Measurements from ENCODE around the gene GRIK3.

The GRIK3 gene

GRCh38 chr1:36807262-36807661 lies 227.1 kb downstream of the GRIK3 start:
- DNase-seq = no peak

- no peak for DNase-seq
Measured at GRCh38 chr1:36805979-36806640, 228.2 kb downstream of the GRIK3 start.

GRCh38 chr1:36804669-36805314 lies 229.5 kb downstream of the GRIK3 start:
- no peak for DNase-seq

DNA sequence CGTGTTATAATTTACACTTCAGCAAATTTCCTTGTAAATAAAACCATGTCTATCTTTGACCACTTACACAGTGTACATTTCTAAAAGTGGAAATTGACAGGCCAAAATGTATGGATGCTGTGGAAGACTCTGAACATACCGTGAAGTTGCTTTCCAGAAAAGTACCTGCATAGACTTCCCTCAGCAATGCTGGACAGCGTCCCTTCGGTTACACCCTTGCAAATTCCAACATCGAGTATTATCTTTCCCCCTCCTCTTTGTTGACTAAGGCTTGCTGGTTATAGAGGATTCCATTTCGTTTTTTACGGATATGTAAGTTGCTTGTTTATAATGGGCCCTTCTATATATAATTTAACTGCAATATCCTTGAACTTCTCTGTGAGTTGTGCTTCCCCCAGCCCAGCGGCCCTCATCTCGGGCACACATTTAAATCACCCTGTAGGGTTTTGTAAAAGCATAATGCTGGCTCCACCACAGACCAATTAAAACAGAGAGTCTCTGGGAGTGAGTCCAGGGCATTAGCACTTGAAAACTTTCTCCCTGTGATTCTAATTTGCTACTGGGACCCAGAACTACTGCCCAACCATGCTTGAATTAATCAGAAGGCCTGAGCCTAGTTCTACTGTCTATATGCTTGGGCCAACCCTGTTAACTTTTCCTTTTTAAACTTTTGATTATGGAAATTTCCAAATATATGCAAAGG lies 230.3 kb downstream of the GRIK3 start:
- DNase-seq = no peak

- no peak for DNase-seq
Measured at GRCh38 chr1:36802018-36802417, 232.3 kb downstream of the GRIK3 start.

DNA sequence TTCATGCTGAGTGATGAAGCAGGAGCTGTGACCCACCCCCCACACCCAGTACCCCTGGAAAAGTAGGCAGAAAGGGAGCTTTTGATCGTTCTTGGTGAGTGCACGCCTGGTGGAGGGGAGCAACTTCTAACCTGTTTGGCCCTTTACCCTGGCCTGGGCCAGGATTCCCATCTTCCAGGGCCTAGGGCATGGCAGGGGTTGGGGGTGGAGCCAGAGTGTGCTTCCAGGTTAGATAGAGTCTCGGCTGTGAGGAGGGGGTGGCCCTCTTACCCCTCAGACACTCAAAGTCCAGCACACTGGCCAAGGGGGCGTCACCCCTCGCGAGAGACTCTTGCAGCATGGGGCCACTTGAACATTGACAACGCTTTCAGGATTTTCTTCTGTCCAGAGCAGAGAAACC lies 236.6 kb downstream of the GRIK3 start:
- DNase-seq = no peak

DNA sequence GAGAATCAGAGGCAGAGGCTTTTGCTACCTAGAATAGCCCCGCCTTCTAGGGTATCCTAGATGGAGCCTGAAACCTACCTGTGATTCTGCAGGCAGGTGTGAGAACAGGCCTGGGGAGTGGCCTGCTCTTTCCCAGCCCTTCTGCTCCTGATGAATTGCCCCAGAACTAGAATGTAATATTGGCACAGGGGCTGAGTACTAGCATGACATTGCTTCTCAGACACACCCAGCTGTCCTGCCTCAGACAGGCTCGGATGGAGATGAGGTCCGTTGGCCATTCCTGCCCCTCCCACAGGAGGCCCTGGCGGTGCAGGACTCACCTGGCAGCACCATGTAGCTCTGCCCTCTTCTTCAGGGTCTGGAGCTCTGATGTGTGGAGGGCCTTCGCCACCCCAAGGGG lies 237.6 kb downstream of the GRIK3 start:
- DNase-seq = no peak

- no peak for DNase-seq
Measured at GRCh38 chr1:36796106-36796590, 238.2 kb downstream of the GRIK3 start.

DNA sequence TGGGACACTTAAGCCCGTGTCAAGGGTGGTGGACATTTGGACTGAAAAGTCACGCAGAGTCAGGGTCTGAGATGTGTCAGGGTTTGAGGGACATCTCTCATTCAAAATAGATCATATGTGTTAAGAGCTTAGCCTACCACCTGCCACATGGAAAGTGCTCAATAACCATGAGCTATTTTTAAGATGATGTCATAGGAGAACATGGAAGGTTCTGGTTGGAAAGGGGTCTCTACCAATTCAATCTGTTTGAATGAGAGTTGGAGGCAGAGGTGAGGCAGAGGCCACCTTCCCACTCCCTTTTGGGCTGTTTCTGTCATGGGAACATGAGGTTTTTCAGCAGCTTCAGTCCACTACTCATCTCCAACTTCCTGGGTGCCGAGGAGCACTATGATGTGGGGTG lies 239.9 kb downstream of the GRIK3 start:
- DNase-seq = no peak

DNA sequence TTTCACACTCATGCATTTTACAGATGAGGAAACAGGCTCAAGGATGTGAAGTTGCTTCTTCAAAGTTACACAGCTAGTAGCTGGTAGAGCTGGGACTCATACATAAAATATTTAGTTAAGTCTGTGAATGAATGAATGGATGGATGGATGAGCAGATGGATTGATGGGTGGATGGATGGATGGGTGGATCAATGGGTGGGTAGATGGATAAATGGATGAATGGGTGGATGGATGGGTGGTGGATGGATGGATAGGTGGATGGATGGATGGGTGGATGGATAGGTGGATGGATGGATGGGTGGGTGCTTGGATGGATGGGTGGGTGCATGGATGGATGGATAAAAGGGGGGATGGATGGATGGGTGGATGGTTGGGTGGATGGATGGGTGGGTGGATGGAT lies 240.9 kb downstream of the GRIK3 start:
- DNase-seq = no peak

DNA sequence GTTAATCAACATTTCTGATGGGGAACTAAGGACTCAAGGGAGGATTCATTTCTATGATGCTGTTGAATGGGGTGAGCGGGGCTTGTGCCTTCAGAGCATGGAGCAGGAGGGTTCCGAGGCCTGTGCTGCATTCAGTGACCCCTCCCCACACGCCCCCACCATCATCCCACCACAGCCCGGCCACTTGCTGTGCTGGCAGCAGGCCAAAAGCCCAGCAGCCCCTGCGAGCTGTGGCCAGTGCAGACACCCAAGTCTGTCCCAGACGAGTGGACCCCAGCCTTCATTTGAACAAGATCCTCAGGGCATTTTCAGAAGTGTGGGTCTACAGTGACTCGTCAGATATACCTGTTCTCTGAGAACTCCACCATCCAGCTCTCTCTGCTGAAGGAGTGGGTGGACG lies 242.0 kb downstream of the GRIK3 start:
- DNase-seq = no peak

DNA sequence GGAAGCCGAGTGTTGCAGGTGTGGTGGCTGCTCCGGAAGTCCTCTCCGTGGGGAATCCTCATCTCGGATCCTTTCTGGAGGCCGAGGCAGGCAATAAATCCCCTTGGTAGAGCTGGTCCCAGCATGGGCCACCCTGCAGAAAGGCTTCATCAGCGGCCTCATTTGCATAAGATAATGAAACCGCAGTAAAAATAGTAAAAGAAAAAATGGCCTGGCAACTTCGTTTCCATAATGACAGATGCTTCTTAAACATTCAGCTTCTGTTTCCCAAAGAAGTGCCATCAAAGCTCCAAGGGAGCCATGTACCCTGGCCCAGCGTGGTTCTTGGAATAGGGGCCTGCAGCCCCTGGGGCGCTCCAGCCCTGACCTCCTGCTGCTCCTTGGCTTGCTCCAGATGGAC lies 244.1 kb downstream of the GRIK3 start:
- DNase-seq = no peak

DNA sequence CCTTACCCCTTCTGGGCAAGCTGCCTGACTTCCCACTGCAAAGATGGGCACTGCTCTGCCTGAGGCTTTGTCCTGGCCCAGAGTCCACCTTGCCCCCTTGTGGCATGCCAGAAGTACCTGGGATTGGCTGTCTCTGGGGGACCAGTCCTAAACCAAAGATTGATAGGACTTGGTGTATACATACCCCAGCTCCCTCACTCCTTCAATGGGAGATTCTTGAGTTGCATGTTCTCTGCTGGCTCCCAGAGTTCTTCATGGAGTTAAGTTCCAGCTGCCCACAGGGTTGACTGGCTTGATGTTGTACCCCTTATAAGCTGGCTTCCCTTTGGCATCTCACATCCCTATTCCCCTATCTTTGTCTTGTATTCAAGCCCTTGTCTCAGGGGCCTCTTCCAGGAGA lies 244.8 kb downstream of the GRIK3 start:
- no peak for DNase-seq

DNA sequence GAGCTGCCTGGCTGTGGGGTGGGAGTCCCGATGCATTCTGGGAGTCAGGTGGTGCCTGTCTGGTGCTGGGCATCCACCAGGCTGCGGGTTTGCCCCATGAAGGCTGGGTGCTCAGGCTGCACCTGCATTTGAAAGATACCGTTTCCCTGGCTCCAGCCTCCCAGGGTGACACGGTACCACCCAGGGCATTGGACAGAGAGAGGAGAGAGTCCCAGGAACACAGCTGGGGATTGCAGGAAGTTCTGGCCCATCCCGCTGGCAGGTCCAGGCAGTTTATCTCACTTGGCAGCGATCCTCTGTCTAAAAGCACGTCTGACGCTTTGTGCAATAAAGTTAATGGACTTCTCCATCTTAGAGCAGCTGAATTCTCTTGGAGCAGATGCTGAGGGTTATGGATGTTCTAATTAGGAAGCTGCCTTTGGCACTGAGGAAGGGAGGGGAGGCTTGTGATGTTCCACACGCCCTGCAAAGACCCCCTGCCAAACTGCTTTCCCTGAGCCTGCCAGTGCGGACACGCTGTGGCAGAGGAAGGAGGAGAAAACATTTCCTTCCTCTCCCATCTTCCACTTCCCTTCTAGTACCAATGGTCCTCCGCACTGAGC lies 246.9 kb downstream of the GRIK3 start:
- no peak for DNase-seq

- no peak for DNase-seq
Measured at GRCh38 chr1:36786425-36786824, 247.9 kb downstream of the GRIK3 start.

DNA sequence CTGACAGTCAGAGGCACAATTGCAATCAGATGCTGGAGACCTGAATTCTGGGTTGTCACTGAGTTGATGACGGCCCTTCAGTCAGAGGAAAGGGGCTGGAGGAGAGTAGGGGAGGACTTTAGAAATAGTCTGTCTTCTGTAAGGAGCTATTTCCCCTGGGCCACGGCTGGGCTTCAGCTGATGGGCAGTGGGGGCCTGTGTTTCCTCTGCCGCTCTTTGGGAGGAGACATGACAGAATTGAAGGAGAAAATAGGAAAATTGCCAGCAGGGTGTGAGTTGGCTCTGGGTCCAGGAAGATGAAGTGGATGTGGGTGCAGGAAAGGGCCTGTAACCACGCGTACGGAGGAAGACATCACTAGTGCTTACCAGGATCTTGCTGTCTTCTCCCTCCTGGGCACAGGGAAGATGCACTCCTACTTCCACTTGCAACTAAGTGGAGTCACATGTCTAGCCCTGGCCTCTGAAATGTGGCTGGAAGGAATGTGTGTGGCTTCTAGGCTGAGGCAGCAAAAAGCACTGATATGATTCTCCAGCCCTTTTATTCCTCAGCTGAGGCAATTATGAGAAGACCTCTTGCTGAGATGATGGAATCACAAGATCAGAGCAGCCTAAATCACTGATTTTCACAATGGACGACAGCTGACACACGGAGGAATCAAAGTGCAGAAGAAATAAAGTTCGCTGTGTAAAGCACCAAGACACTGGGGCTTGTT lies 250.0 kb downstream of the GRIK3 start:
- no peak for DNase-seq

DNA sequence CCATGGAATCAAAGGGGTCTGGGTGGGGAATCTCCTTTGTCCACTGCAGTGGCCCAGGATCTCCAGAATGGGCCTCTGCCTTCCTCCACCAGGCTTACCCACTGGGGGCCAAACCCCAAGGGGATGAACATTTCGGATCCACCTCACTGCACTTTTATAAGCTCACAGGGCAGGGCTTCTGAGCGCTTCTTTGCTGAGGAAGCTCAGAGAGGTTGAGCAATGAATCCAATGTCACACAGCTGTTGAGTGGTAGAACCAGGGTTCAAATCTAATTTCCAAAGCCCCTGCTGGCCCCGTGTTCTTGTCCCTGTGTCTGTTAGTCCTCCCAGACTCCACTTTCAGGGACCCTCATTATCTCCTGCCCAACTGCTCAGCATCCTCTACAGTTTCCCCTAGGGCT lies 250.8 kb downstream of the GRIK3 start:
- no peak for DNase-seq

- no peak for DNase-seq
Measured at GRCh38 chr1:36782785-36783184, 251.5 kb downstream of the GRIK3 start.

GRCh38 chr1:36782085-36782484 lies 252.2 kb downstream of the GRIK3 start:
- DNase-seq = no peak

DNA sequence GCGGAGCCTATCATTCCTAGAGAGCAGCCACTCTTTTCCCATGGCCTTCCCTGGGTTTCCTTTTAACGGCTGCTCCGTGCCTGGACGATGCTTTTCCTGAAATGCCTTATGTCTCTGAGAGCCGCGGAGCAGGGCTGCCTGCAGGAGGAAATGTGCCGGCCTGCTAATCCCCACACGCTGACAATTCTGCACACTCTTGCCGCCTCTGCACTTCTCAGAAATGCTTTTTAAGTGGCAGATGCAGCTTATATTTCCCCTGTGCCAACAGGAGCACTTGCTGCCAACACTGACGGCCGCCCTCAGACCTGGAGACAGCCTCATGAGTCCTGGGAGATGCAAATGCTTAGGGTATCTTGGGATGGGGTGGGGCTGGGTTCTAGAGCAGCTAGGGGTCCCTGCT lies 253.2 kb downstream of the GRIK3 start:
- no peak for DNase-seq

DNA sequence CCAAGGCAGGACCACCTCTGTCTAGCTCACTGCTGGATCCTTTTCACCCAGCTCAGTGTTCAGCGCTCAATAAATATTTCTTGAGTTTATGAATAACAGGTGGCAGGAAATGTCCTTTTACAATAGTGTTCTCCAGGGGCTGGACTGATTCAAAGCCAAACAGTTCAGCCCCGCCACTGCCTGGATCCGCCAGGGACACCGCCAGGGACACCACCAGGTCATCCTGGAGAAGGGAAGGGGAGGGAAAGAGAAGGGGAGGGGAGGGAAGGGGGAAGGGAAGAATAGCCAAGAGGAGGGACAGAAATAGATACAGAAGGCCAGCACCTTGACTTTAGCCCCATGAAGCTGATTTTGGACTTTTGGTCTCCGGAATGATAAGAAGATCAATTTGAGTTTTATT lies 255.6 kb downstream of the GRIK3 start:
- no peak for DNase-seq

GRCh38 chr1:36776948-36777831 lies 257.1 kb downstream of the GRIK3 start:
- DNase-seq = no peak
